Mucosa of rectum (tissue), 2 donors: ENCODE results near the gene SEMA5B.

Source experiments
- H3K27ac ChIP-seq, 2 donors: one replicate each; pipeline ENCODE4 v1.7.0; 2013; ENCODE audit warnings: inconsistent platforms in 2 of 2, low read depth in 2 of 2, low read length in 2 of 2
- H3K27me3 ChIP-seq, 2 donors: one replicate each; pipeline ENCODE4 v1.7.0; 2013; ENCODE audit warnings: low read length in 2 of 2; ENCODE audit not compliant: control insufficient read depth in 2 of 2, insufficient read depth in 2 of 2
- H3K36me3 ChIP-seq, 2 donors: one replicate each; pipeline ENCODE4 v1.7.0; 2013; ENCODE audit warnings: low read length in 2 of 2; ENCODE audit not compliant: control insufficient read depth in 2 of 2, insufficient read depth in 2 of 2
- H3K4me1 ChIP-seq, 2 donors: one replicate each; pipeline ENCODE4 v1.7.0; 2013; ENCODE audit warnings: low read length in 2 of 2, mild to moderate bottlenecking in 1 of 2; ENCODE audit not compliant: control insufficient read depth in 2 of 2, insufficient read depth in 2 of 2
- H3K4me3 ChIP-seq, 2 donors: one replicate each; pipeline ENCODE4 v1.7.0; 2013; ENCODE audit warnings: low read length in 2 of 2
- H3K9ac ChIP-seq, 2 donors: one replicate each; pipeline ENCODE4 v1.7.0; 2013; ENCODE audit warnings: low read length in 2 of 2, low read depth in 1 of 2, mild to moderate bottlenecking in 1 of 2
- H3K9me3 ChIP-seq, 2 donors: one replicate each; pipeline ENCODE4 v1.7.0; 2013; ENCODE audit warnings: low read length in 2 of 2; ENCODE audit not compliant: control insufficient read depth in 2 of 2
- donor health status: healthy.
- donor health status: Normal muscosa, but diverticular disease.

SEMA5B gene

DNA sequence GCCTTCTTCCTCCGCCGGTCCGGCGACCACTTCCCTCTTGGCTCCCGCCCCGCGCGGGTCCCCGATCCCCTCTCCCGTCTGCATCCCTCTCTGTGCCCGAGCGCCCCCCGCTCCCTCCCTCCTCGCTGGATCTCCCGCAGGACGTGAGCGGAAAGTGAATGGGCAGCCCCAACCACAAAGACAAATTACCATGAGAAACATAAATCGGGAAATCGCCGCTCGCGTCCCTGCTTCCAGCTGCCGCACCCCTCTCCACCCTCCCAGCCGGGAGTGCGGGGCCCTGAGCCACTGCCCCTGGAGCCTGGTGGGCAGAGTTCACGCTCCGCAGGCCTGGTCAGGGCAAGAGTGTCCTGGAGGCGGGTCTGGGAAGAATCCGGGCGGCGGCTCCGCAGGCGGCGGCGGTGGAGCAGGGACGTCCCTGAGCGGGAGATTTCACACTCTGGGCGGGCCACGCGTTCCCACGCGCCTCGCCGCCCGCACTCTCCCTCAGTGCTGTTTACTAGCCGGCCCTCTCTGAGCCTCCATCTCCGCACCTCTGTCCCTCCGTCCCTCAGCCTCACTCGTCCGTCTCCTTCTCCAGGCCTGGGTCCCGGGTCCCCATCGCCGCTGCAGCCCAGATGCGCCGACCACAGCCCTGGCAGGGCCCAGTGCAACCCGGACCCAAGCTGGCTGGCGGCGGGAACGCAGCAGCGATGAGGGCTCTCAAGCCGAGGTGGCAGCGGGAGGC, 835 bp downstream of the SEMA5B start:
- H3K27me3 ChIP-seq = peaks cover 50 to 51% of the 10 kb centered on the region in 2 donors
- H3K9me3 ChIP-seq = no peaks in the 10 kb centered on the region
- no peak overlapping the region for H3K9ac ChIP-seq
- H3K4me1 ChIP-seq = peaks cover 10 to 17% of the 10 kb centered on the region in 2 donors
- H3K36me3 ChIP-seq = no peaks in the 10 kb centered on the region
- peak overlapping the region; percentile 41 to 56 for H3K4me3 ChIP-seq
- H3K27ac ChIP-seq = no peak overlapping the region

DNA sequence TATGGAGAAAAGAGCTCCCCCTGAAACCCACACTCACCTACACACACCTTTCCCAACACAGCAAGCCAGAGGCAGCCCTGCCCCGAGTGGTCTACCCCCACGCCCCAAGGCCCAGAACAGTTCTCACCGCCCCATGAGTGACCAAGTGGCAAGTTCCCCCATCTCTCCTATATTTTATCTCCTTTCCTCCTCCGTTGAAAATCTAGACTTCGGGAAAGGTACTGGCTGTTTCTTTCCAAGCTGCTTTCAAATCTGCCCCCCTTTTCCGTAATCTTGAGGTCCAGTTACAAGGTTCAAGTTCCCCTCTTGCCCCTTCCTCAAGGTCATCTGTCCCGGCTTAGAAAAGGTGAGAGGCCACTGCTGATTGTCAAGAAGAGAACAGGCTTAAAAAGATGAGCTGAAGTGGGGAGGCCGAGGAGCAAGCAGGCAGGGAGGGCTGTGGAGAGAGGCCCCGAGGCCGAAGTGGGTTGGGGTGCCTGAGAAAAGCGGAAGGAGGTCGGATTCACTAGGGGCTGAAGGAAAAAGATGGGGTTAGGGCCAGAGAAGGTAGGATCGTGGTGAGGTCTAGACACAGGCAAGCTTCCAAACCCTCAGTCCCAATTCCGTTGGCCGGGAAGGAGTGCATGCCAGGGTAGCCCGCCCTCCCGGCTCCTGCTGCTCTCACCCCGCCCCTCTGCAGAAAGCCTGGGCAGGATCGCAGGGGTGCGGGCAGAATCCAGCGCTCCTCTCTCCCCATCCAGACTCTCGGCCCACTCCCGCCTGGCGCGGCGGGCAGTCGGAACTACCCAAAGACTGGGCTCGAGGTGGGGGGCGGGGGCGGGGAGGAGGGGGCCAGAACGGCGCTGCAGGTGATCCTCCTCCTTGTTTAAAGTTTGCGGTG, 1.7 kb downstream of the SEMA5B start:
- Histone ChIP-seq H3K9me3 (no peaks in the 10 kb centered on the region), H3K9ac (no peak overlapping the region)

DNA sequence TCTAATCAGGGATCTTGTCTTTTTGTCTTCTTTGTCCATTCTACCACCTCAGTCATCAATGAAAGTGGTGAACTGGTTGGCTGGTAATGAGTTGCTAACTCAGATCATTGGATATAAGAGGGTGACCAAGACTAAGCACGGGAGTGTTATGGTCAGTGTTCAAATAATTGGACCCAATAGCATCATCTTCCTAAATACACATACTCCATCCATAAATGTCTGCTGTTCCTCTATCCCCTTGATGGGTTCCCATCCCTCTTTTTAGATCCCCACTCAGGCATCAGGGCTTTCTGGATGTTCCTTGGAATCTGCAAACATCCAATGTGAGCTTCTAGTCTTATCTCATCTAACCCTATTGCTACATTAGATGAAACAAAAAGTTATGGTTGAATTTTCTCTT, 3.5 kb downstream of the SEMA5B start:
- peaks cover 10 to 17% of the 10 kb centered on the region in 2 donors for H3K4me1 ChIP-seq
- H3K27ac ChIP-seq = no peak overlapping the region
- no peaks in the 10 kb centered on the region for H3K9me3 ChIP-seq
- no peak overlapping the region for H3K9ac ChIP-seq
- H3K36me3 ChIP-seq = no peaks in the 10 kb centered on the region
- H3K4me3 ChIP-seq = no peak overlapping the region
- H3K27me3 ChIP-seq = peaks cover 40 to 50% of the 10 kb centered on the region in 2 donors

More for the DNA sequence above, 1.7 kb downstream of the SEMA5B start:
- no peak overlapping the region for H3K27ac ChIP-seq
- no peak overlapping the region for H3K4me3 ChIP-seq
- H3K4me1 ChIP-seq = peaks cover 10 to 17% of the 10 kb centered on the region in 2 donors
- H3K36me3 ChIP-seq = no peaks in the 10 kb centered on the region
- H3K27me3 ChIP-seq = peaks cover 50 to 57% of the 10 kb centered on the region in 2 donors

DNA sequence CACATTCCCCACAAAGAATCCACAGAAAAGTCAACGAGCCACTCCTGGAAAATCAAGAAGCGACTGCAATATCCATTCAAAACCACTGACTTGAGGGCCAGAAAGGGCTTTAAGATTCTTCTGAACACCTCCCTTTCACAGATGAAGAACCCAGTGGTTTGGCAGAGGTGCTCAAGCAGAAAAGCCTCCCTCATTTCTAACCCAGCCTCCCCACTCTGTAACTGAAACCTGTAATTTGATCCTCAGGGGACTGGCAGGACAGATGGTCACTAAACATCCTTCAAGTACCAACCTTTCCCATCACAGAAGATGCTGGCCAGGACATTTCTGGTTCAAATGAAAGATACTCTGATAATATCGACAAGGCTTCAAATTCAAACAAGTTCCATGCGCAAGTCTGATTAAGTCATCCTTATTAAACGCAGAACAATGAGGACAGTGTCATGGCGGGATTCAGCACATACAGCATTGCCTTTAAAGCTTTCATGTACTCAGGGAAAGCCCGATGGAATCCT, 5.5 kb downstream of the SEMA5B start:
- Histone ChIP-seq H3K4me3 (no peak overlapping the region), H3K36me3 (no peaks in the 10 kb centered on the region), H3K9ac (no peak overlapping the region), H3K4me1 (peaks cover 3 to 6% of the 10 kb centered on the region in 2 donors), H3K27me3 (peaks cover 31 to 46% of the 10 kb centered on the region in 2 donors), H3K9me3 (no peaks in the 10 kb centered on the region), H3K27ac (no peak overlapping the region)

DNA sequence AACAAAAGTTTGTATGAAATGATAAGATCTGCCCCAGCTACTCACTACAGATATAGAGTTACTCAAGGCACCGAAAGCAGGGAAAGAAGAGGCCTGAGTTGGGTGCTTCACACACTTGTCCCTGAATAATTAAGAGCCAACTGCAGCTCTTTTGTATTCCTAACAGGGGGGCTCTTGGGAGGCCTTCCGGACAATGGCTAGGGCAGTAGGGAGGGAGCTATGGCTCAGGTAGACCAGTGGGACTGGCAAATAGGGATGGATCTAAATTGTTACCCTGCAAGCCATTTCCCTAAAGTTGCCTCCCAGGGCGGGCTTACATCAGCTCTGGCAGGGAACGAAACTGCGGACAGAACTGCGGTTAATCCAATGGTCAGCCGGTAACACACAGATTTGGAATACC, 6.2 kb downstream of the SEMA5B start:
- Histone ChIP-seq H3K36me3 (no peaks in the 10 kb centered on the region), H3K27me3 (peaks cover 25 to 40% of the 10 kb centered on the region in 2 donors), H3K27ac (no peak overlapping the region), H3K4me1 (no peaks in the 10 kb centered on the region), H3K9ac (no peak overlapping the region), H3K9me3 (no peaks in the 10 kb centered on the region), H3K4me3 (no peak overlapping the region)

DNA sequence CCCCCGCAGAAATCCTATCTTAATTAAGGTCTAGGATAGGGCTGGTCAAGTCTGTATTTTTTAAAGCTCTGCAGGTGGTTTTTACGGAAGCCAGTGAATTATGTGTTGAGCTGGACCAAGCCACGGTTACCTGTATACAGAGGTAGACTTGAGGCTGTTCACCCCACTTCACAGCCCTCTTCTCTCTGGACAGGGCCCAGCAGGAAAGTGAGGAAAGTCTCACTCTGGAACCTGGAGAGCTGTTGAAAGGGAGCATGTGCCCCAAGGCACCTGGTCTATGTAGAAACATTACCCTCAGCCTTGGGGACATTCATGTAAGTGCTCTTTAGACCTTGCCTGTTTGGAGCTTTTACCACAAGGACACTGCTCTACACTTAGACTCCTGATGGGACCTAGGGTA, 6.9 kb downstream of the SEMA5B start:
- Histone ChIP-seq H3K9ac (no peak overlapping the region), H3K27me3 (peaks cover 23 to 36% of the 10 kb centered on the region in 2 donors), H3K27ac (no peak overlapping the region)

DNA sequence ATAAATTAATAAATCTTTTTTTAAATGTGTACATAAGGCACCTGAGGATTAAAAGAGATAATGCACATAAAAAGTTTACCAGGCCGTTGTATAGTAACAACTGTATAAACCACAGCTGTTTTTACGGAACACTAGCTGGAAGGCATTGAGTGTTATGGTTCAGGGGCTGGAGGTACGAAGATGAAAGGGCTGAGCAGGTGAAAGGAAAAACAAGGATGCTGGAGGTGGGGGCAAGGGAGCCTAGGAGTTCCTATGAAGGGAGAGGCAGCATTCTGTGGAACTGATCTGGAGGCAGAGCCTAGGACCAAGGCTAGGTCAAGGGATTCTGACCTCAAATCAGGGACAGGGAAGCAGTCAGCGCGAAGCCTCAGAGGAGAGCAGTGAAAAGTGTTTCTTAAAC, 8.0 kb downstream of the SEMA5B start:
- Histone ChIP-seq H3K9me3 (no peaks in the 10 kb centered on the region), H3K9ac (no peak overlapping the region), H3K4me1 (no peaks in the 10 kb centered on the region), H3K27ac (no peak overlapping the region), H3K4me3 (no peak overlapping the region), H3K36me3 (no peaks in the 10 kb centered on the region), H3K27me3 (peaks cover 13 to 27% of the 10 kb centered on the region in 2 donors)

More for the DNA sequence above, 6.9 kb downstream of the SEMA5B start:
- no peaks in the 10 kb centered on the region for H3K4me1 ChIP-seq
- no peaks in the 10 kb centered on the region for H3K9me3 ChIP-seq
- H3K4me3 ChIP-seq = no peak overlapping the region
- no peaks in the 10 kb centered on the region for H3K36me3 ChIP-seq

DNA sequence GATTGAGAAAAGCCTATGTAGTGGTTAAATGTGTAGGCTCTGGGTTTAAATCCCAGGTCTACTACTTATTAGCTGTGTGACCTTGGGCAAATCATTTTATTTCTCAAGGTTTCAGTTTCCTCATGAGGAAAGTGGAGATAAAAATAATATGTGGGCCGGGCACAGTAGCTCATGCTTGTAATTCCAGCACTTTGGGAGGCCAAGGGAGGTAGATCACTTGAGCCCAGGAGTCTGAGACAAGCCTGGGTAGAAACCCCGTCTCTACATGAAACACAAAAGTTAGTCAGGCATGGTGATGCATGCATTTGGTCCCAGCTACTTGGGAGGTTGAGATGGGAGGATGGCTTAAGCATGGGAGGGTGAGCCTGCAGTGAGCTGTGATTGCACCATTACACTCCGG, 8.4 kb downstream of the SEMA5B start:
- Histone ChIP-seq H3K36me3 (no peaks in the 10 kb centered on the region), H3K27me3 (peaks cover 13 to 23% of the 10 kb centered on the region in 2 donors)

DNA sequence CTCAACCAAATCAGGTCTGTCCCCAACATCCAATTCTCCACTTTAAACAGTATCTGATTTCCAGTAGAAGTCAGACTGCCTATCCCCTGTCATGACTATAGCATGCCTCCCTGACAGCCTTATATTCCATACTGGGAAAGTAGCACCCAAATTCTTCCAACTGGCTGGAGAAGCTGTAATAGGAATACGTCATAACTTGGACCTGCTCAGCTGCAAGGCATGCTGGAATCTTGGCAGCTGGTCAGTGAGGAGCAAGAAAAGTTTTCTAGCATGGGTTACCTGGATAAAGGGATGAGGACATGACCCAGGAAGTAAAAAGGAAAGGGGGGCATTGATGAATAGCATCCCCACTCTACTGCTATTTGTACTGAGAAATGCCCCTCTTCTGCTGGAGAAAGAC, 8.9 kb downstream of the SEMA5B start:
- H3K27ac ChIP-seq = no peak overlapping the region
- no peaks in the 10 kb centered on the region for H3K36me3 ChIP-seq
- no peak overlapping the region for H3K9ac ChIP-seq
- H3K27me3 ChIP-seq = peaks cover 10 to 21% of the 10 kb centered on the region in 2 donors
- H3K9me3 ChIP-seq = no peaks in the 10 kb centered on the region
- no peaks in the 10 kb centered on the region for H3K4me1 ChIP-seq
- H3K4me3 ChIP-seq = no peak overlapping the region

More for the DNA sequence above, 8.4 kb downstream of the SEMA5B start:
- Histone ChIP-seq H3K9ac (no peak overlapping the region), H3K4me1 (no peaks in the 10 kb centered on the region), H3K4me3 (no peak overlapping the region), H3K27ac (no peak overlapping the region), H3K9me3 (no peaks in the 10 kb centered on the region)

DNA sequence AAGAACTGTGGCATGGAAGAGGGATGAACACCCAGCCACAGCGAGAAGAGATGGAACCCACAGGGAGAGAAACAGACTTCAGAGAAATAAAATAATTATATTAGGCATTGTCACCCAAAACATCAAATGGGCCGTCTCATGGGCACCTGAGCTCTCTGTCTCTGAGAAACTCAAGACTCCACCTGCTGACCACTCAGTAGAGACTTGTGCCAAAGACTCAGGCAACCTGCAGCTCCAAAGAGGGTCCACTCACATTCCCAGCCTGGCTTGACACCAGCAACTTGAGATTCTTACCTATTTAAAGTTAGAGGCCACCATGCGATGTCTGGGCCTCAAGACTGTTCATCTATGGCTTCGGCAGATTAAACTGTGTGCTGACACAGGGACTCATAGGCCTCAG, 12.0 kb downstream of the SEMA5B start:
- Histone ChIP-seq H3K9ac (no peak overlapping the region), H3K27me3 (peaks cover 8% of the 10 kb centered on the region in 2 donors), H3K4me3 (no peak overlapping the region), H3K4me1 (no peaks in the 10 kb centered on the region), H3K36me3 (no peaks in the 10 kb centered on the region), H3K9me3 (no peaks in the 10 kb centered on the region), H3K27ac (no peak overlapping the region)
